Activated T-cell treated with anti-CD3 and anti-CD28 coated beads for 24 hours (primary cell): ENCODE data around the gene MYL3.
A peak's percentile ranks its signal among the peaks of the same experiment; 100 is the strongest.

Source experiments
- DNase-seq: peaks from one replicate; pipeline ENCODE4 v3.0.0-alpha.2; 2020; ENCODE audit warnings: low read depth

The MYL3 gene

DNA sequence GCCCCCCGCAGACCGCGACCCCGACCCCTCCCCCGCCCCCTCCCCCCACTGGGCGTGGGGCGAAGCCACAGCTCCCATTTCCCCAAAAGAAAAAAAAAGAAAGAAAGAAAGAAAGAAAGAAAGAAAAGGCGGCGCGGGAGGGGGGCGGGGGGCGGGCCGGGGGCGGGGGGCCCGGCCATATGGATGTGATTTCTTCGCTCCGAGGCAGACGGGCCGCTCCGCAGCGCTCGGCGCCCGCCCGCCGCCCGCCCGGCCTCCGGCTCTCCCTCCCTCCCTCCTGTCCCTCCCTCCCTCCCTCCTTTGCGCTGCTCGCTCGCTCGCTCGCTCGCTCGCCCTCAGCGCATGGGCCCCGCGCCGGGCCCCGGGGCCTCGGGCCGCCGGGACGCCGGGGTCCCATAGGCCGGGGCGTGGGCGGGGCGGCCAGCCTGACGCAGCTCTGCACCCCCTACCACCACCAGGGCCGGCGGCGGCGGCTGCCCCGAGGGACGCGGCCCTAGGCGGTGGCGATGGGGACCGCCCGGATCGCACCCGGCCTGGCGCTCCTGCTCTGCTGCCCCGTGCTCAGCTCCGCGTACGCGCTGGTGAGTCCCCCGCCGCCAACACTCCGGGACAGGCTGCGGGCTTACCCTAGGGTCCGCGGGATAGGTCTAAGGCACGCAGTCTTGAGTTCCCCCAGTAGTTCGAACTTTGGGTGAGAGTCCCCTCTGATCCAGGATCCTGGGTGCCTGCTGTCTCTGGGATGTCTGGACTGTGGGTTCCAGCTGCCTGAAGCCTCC, 20.0 kb upstream of the MYL3 start:
- DNase-seq: no peak

DNA sequence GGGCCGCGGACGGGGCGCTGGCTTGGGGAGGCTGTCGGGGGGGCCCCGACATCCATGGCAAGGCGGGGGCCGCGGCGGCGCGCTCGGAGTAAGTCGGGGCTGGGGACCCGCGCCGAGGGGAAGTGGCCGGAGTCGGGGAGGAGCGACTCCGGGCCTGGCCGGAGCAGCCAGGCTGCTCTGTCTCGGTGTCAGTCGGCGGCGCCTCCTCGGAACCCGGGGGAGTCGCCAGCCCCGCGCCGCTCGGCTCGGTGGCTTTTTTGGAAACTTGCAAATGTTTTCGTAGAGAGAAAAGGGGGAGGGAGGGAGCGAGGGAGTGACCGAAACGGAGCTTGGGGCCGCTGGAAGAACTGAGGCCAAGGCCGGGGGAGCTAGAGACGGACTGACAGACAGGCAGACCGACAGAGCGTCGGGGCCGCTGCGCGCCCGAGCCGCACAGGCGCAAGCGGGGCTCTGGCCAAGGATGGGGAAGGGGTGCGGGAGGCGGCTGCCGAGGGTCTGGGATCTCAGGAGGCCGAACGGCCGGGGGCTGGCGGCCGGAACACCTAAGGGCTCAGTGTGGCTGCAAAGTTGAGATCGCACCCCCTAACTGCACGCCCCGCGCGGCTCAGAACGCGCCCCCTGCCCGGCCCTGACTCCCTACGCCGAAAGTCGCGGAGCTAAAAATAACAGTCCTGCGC, 19.3 kb upstream of the MYL3 start:
- no peak for DNase-seq

DNA sequence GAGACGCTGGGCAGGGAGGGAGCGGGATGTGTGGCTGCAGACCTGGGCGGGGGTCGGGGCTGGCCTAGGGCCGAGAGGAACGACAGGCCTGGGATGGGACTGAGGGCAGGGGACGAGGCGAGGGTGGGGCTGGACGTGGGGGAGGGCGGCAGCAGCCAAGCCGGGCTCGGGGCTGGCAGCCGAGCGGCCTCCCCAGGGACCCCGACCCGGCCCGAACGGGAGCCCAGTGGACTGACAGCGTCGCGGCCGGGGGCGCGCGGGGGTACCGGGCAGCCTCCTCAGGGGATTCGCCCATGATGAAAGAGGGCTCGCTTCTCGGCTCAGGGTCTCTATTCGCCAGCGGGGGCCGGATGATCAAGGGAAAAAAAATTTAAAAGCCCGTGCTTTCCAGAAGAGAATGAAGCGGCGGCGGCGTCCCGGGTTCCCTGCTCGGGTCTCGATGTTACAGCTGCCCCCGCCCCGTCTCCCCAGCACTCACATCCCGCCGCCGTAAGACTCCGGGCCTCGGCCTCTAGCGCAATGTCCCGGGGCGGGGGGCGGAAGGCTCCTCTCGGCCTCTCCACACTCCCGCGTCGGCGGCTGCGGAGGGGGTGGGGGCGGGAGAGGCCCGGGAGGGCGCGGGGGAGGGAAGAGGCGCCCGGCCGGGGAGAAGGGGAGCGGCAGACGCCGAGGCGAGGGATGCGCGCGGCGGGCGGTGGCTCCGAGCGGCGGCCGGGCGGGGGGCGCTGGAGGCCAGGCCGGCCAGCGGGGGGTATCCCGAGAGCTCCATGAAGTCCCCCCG, 18.5 kb upstream of the MYL3 start:
- DNase-seq: no peak

DNA sequence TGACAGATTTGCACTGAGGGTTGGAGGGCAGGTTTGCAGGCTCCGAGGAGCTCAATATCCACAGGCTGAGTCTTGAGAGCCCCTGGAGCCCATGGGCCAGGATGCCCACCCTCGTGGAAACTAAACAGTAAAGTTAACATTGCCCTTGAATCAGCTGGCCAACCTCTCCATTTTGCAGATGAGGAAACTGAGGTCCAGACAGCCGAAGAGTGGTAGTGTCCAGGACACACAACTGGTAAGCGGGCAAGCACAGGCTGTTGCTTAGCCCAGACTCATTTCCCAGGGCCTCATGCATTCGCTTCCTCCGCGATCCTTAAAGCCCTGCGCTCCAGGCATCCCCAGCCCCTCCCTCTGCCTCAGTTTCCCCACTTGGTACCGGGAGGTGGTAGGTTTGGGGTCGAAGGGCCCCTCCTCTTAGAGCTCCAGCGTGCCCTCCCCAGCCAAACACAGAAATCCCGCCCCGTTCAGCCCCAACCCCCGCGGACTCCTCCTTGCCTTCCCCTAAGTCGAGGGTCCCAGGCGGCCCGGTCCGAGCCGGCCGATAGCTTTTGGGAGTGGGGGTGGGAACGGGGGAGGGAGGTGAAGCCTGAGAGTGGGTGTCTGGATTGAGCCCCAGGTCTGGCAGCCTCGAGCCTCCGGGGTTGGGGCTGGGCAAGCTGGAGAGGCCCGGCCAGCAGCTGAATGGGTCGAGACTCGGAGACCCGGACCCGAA, 17.8 kb upstream of the MYL3 start:
- no peak for DNase-seq

DNA sequence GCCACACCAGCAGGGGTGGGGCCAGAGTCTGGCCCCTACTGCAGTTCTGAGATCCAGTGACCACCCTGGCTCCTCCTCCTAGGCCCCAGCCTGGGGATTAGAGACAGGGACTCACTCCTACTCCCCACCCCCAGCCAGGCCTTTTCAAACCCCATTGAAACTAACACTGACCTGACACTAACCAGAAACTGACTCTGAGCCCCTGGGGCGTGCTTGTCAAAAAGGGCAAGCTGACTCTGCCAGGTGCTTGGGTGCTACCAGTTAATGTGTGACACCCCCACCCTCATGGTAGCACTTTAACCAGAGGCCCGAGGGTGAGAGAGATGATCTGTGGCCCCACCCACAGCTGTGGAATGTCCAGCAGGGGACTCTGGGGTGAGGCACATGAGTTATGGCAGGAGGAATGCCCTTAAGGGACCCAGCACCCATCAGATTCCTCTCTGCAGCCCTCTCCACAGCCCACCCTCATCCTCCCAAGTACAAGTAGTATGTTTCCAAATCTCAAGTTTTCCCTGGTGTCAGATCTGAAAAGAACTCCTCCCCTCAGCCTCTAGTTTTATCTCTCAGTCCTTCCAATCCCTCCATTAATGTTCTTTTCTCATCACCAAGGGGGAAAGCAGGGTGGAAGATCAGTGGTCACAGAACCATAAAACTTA, 15.7 kb upstream of the MYL3 start:
- DNase-seq: no peak

DNA sequence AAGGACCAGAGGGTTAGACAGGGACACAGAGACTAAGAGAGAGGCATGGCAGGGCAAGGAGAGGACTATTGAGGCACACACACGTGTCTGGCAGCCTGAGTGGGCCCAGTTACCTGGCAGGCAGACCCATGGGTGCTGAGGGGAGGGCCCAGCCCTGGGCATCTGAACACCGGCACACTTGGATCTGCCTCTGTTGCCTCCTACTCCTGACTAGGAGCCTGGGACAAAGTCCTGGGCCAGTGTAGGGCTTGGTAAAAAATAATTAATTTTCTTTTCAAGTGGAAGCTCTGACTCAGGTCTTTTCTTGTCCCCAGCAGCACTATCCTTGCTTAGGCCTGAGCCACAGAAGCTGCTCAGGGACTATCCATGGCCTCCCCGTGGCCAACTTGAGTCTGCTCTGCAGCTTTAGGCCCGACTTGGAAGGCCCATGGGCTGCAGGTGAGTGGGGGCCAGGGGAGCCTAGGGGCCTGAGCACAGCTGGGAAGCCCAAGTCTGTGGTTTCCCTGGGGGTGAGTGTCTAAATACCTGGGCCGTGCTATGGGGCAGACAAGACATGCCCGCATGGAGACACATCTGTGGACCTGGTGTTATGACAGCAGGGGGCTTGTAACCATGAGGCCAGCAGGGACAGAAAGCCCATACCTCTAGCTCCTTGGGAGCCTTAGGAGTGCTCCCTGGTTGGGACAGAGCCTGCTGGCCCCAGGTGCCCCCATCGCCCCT, 14.3 kb upstream of the MYL3 start, which contains the start of gene PTH1R:
Gene PTH1R, plus strand, starts transcription at position 316 of the 720 bp plus-strand sequence. CDS start 5,839 bp downstream, outside the sequence.
- no peak for DNase-seq

DNA sequence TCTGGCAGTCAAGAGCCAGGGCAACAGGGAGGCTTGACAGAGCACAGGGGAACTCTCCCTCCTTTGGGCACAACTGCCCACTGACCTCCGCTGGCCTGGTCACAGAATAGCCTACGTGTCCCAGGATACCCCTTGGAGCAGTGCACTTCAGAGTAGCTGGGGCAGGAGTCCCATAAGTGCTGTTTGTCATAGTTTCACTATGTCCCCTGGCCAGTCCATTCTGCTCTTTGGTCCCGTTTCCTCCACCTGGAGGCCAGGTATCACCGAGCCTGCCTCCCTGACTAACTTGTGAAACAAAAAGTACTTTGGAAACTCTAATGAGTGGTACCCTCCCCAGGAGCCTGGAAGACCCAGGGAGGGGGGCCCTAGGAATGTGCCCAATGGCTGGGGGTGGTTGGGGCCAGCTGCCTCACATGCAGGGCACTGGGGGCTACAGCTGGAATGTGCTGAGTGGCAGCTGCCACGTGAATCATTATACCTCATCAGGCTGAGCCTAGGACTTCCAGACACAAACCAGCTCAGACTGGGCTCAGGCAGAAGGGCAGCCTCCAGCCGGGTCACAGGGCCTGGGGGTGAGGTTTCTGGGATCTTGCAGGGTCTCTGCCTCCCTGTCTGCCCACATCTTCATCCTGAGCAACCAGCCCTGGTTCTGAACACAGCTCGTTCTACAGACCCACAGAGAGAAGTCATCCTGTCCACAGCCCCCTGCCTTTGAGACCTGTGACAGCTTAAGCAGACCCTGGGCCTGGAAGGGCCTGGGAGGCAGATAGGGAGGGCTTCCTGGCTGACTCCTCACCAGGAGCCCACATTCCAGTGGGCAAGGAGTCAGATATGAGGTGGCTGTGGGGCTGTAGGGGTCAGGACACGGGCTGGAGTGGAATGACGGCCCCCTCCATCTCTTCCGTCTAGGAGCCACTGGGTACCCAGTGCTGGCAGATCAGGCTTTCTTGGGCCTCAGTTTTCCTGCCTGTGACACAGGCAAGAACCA, 13.4 kb upstream of the MYL3 start:
- DNase-seq: no peak

DNA sequence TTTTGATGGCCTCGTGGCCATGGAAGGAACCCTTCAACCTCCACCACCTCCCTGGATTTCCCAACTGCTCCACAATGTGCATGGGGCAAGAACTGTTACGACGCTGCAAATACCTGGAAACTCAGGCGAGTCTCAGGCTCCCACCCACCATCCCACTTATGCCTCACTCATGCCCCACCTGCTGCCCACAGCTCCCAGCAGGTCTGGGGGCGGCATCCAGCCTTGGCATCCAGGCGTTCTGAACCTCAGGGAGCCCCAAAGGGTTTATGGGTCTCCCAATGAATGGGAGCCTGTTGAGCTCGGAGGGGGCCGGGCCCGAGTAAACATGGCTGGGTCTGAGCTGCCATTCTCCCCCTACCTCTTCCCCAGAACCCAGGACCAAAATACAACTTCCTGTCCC, 12.3 kb upstream of the MYL3 start:
- no peak for DNase-seq

DNA sequence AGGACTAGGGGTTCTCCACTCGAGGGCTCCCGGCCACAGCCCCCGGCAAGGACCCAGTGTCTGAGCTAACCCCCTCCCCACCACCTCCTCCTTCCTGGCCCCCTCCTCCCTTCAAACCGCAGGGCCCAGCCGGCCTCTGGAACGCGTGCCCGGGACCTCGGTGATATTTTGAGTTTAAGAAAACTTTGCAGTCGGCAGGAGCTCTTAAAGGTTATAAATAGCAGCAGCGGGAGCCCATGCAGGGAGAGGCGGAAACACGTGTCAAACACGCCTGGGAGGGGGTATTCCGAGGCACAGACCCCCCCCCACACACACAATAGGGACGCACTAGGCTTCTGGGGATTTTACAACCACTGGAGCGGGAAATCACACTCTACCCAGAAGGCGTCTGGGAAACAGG, 11.2 kb upstream of the MYL3 start:
- DNase-seq: no peak

DNA sequence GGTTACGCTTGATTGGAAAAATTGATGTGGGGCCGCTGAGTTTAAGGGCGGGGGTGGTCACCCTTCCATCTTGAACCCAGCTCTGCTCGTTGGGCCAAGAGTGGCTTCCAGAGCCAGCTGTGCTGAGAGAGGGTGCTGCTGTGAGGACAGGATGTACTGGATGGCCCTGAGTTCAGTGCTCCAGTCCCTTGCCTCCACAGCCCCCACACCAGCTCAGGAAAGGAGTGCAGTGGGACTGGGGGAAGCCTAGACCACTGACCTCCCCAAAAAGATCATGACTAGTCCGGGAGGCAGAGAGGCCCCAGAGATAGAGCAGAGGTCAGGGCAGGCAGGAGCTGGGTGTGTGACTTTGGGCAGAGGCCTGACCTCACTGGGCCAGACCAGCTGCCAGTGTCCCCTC, 10.3 kb upstream of the MYL3 start:
- no peak for DNase-seq

DNA sequence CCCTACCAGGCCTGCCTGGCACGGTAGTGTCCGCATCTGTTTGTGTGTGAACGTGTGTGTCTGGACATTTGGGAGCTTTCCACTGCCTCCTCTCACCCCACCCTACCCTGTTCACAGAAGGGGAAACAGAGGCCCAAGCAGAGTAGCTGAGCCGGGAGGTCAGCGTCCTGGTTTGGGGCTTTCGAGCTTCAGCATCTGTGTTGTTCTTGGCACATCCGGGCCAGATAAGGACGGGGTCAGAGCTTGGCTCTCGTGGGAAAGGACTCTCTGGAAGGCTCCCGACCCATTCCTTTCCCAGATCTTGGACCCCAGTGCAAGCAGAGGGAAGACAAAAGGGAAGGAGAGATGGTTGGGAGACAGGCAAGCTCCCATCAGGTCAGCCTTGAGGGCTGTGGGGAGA, 8.0 kb upstream of the MYL3 start:
- DNase-seq: no peak

DNA sequence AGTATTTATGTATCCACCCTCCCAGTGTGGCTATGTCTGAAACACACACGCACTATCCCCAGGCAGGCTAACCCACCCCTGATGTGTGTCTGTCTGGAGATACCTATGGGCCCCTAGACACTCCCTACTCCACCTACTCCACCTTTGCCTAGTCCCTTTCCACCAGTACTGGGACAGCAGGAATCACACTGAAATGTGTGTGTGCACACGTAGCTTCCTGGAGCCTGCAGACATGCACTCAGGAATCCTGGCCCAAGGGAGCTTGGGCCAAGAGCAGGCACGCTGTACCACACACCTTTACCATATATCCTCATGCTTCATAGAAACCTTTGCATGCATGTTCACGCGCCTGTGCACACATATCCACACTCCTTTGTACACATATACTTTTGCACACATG, 7.4 kb upstream of the MYL3 start:
- DNase-seq: no peak

DNA sequence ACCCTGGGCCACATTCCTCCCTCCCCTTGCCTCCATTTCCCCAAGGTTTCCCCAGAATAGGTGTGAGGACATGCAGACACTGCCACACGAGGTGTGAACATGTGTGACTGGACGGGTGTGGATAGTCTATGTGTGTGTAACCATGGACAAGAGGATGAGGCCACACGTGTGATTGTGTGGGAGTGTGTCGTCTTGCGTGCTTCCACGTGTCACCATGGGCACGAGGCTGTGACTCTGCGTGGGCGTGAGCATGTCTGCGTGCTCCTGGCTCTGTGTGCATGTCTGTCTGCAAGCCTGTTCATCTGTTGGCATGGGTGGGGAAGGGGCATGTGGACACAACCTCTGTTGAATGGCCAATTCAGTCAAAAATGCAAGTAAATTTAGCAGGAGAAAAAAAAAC, 6.2 kb upstream of the MYL3 start:
- DNase-seq: no peak

DNA sequence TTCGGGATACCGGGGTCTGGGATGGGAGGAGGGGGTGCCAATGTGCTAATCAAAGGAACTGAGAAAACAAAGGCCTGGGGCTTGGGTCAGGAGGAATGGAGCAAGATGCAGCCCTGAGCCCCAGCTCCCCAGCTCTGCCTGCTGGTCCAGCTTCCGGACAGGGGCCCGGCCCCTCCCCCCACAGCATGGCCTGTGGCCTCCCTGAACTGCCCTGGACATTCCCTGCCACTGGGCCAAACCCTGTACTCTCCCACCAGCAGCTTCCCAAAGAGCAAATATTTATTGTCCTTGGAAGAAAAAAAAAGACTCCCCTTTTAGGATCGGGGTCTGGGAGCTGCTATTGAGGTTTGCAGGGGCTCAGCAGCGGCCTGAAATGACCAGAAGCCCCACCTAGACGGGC, 5.7 kb upstream of the MYL3 start:
- DNase-seq: no peak

DNA sequence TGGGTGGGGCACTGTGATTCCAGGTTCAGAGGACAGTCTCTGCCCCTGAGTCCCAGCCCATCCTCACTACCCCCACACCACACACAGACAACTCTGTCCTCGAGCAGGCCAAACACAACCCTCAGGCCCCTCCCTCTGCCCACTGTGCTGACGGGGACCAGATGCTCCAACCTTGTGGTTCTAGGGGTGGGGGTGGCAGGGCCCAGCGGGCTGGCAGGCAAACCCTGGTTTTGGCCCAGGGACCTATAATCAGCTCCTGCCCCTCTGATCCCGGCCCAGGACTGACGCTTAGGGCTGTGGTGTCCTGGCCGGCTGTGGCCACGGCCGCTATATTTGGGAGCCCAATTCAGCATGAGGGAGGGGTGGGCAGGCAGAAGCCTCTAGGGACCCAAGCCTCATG, 5.0 kb upstream of the MYL3 start:
- DNase-seq: no peak

DNA sequence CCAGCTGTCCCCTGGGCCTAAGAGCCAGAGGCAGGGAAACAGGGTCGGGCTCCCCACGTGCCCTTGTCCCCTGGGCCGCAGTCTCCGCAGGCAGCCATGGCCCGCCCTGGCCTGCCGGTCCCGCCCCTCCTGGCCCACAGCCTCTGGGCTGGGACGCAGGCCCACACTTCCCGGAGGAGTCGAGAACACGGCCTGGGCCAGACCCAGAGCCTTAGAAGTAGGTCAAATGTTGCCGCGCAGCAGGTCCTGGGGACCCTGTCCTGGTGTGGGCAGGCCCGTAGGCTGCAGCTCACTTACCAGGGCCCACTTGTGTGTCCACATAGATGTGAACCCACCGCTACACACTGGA, 4.3 kb upstream of the MYL3 start:
- DNase-seq: no peak

DNA sequence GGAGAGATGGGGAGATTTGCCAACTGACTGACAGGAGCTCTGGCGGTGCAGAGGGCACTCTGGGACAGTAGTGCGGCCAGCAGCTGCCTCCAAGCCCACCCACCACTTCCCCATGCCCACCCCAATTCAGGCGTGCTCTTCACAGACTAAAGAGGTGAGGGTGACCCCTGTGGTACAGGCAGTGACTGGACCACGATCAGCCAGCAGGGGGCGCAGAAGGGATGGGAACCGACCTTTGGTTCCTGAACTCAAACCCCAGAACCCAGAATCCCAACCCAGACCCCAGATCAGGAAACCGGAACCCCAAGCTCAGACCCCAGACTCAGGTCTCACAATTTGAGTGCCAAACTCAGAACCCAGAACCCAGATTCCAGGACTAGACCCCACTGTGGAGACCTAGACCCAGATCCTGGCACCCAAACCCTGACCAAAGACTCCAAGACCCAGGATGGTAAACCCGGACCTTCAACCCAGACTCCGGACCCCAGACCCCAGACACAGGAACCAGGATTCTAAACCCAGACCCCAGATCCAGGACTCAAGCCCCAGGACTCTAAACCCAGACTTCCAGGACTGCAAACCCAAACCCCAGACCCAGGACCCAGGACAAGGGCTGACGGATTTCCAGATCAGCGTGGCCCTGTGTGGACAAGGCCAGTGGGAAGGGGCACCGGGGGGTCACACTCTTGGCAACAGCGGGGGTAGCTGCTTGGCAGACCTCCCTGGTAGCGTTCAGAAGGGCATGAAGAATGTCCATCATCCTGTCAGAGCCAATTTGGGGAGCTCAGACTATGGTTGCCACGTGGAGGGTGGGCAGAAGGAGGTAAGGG, 3.7 kb upstream of the MYL3 start:
- peak; percentile 65 for DNase-seq

DNA sequence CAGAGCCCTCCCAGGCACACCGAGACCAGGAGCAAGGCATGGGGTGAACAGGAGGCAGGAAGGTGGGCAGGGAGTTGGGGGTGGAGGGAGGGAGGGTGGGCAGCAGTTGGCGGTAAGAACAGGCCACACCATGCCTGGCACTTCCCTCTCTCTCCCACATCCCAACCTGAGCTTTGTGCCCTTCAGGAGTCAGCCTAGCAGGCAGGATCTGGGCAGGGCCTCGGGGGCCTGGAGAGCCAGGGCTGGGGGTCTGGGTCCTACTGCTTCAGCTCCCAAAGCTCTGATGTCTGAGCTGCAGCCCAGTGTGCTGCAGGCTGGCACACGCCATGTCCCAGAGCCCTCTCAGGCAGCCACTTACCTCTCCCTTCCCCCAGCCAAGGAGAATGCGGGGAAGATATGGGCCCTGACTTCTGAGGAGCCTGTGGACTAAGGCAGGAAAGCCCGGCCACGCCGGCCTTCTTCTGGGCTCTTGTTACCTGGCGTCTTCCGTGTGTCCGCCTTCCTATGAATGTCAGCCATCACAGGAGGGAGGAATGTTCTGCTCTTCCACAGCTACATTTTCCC, 2.9 kb upstream of the MYL3 start:
- DNase-seq: no peak

DNA sequence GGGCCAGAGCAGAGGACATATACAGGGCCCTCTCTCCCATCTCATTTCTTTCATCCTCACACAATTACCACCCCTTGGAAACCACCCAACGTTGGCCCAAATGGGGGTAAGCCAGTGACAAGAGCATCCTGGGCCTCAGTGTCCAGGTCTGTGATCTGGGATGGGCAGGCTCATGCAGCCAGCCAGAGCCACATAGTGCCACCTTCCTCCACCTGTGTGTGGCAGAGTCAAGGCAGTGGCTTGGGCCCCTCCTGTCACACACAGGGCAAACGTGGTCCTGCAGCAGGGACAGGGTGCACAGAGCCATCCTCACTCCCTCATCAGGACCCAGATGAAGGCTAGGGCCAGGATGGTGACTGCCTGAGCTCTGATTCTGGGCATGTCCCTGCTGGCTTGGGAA, 2.3 kb upstream of the MYL3 start:
- DNase-seq: no peak
